CD14-positive monocyte (primary cell): ENCODE measurements around the gene SYNE1. TPM values are rescaled to one million over a fixed set of nuclear protein-coding genes. Genes with fewer than 3 reads are reported as not detected.

Experiments
- DNase-seq, 3 donors: peaks; one replicate each; pipeline ENCODE4 v3.0.0-alpha.2; 2011 to 2022
- H2AFZ ChIP-seq: 2 replicates; pipeline ENCODE4 v1.6.0; 2012; ENCODE audit warnings: mild to moderate bottlenecking, low read depth, low read length, inconsistent platforms; ENCODE audit not compliant: insufficient read depth, poor library complexity, severe bottlenecking
- H3K27ac ChIP-seq, 2 donors: 1 replicate in 1 of 2; 2 replicates in 1 of 2; pipeline ENCODE4 v1.5.1; 2012 to 2013; ENCODE audit warnings: low read length in 2 of 2, control low read depth in 1 of 2, inconsistent platforms in 1 of 2, low read depth in 1 of 2, mild to moderate bottlenecking in 1 of 2
- H3K27me3 ChIP-seq, 2 donors: one replicate each; pipeline versions ENCODE4 v1.6.0 to v1.6.1; 2011 to 2013; ENCODE audit warnings: low read length in 2 of 2; ENCODE audit not compliant: control insufficient read depth in 2 of 2, insufficient read depth in 2 of 2
- H3K36me3 ChIP-seq, 2 donors: replicated peaks in 1 of 2; 1 replicate in 1 of 2; 2 replicates in 1 of 2; pipeline versions ENCODE4 v1.5.1 to v1.6.1; 2012 to 2013; ENCODE audit warnings: low read length in 2 of 2, control low read depth in 1 of 2, inconsistent platforms in 1 of 2, mild to moderate bottlenecking in 1 of 2; ENCODE audit not compliant: insufficient read depth in 2 of 2, control insufficient read depth in 1 of 2
- H3K4me1 ChIP-seq, 2 donors: 1 replicate in 1 of 2; 2 replicates in 1 of 2; pipeline versions ENCODE4 v1.5.1 to v1.6.1; 2012 to 2013; ENCODE audit warnings: low read length in 2 of 2, control low read depth in 1 of 2, inconsistent platforms in 1 of 2, mild to moderate bottlenecking in 1 of 2, moderate library complexity in 1 of 2; ENCODE audit not compliant: insufficient read depth in 2 of 2, control insufficient read depth in 1 of 2
- H3K4me2 ChIP-seq: replicated peaks from 2 replicates; pipeline ENCODE3; 2012; ENCODE audit warnings: low read length, moderate library complexity, mild to moderate bottlenecking; ENCODE audit not compliant: poor library complexity, severe bottlenecking; ENCODE audit errors: extremely low read depth
- H3K4me3 ChIP-seq, 3 experiments: fragments of 200-600 bp in 1 of 3; sonication (generic) in 1 of 3; replicated peaks in 1 of 3; 1 replicate in 2 of 3; 2 replicates in 1 of 3; pipeline ENCODE4 v1.5.1; 2011 to 2013; ENCODE audit warnings: low read length in 3 of 3, mild to moderate bottlenecking in 3 of 3, control low read depth in 2 of 3, low read depth in 2 of 3, inconsistent platforms in 1 of 3, moderate library complexity in 1 of 3
- H3K79me2 ChIP-seq: 2 replicates; pipeline ENCODE4 v1.6.0; 2012; ENCODE audit warnings: mild to moderate bottlenecking, control low read depth, inconsistent platforms, low read length, moderate library complexity; ENCODE audit not compliant: insufficient read depth
- H3K9ac ChIP-seq: 2 replicates; pipeline ENCODE4 v1.6.0; 2017; ENCODE audit warnings: low read length, mild to moderate bottlenecking; ENCODE audit not compliant: insufficient read depth, poor library complexity, severe bottlenecking
- H3K9me3 ChIP-seq, 2 donors: replicated peaks in 1 of 2; 1 replicate in 1 of 2; 2 replicates in 1 of 2; pipeline versions ENCODE4 v1.5.1 to v1.6.1; 2012 to 2013; ENCODE audit warnings: low read length in 2 of 2, control low read depth in 1 of 2; ENCODE audit not compliant: control insufficient read depth in 1 of 2, insufficient read depth in 1 of 2
- H4K20me1 ChIP-seq: 2 replicates; pipeline ENCODE4 v1.6.0; 2012; ENCODE audit warnings: mild to moderate bottlenecking, low read length, control low read depth, moderate library complexity; ENCODE audit not compliant: insufficient read depth
- H3K27ac Mint-ChIP-seq, 7 donors: one replicate each; pipeline ENCODE4 v1.8.0; 2020; ENCODE audit warnings: mild to moderate bottlenecking in 7 of 7, mixed read lengths in 7 of 7, moderate library complexity in 6 of 7, inconsistent platforms in 2 of 7
- H3K27me3 Mint-ChIP-seq, 3 donors: one replicate each; pipeline ENCODE4 v1.8.0; 2021 to 2022; ENCODE audit warnings: low read depth in 3 of 3, mild to moderate bottlenecking in 3 of 3, mixed read lengths in 3 of 3, moderate library complexity in 3 of 3, inconsistent platforms in 1 of 3
- H3K36me3 Mint-ChIP-seq, 2 donors: one replicate each; pipeline ENCODE4 v1.8.0; 2020; ENCODE audit warnings: mixed read lengths in 2 of 2, inconsistent platforms in 1 of 2, mild to moderate bottlenecking in 1 of 2
- H3K4me1 Mint-ChIP-seq: one replicate; pipeline ENCODE4 v1.8.0; 2020; ENCODE audit warnings: mild to moderate bottlenecking, mixed read lengths
- H3K4me3 Mint-ChIP-seq, 2 donors: one replicate each; pipeline ENCODE4 v1.8.0; 2020; ENCODE audit warnings: mild to moderate bottlenecking in 2 of 2, mixed read lengths in 2 of 2, moderate library complexity in 1 of 2
- H3K9me3 Mint-ChIP-seq, 7 donors: one replicate each; pipeline ENCODE4 v1.8.0; 2020 to 2022; ENCODE audit warnings: mixed read lengths in 7 of 7, mild to moderate bottlenecking in 6 of 7, moderate library complexity in 6 of 7, inconsistent platforms in 2 of 7
- WGBS: methylation state at CpG from one replicate; pipeline ENCODE4 v1.1.5; 2013; ENCODE audit warnings: missing lambda C conversion rate; ENCODE audit not compliant: insufficient coverage; 5-methylcytosine and 5-hydroxymethylcytosine counted together
- intact Hi-C, 2 donors: fragments of 100-400 bp; cut with micrococcal nuclease; formaldehyde crosslinking; loops; one replicate each; pipeline versions ENCODE4 v1.15.0 to v1.15.1; 2023
- polyA plus RNA-seq, 3 donors: library from polyadenylated mRNA; depleted of rRNA in 1 of 3; unstranded in 2 of 3; stranded (reverse) in 1 of 3; fragments of 300-500 nt in 2 of 3; fragments of >200 nt in 1 of 3; fragmentation: Illumina TruSeq in 2 of 3; gene quantifications; 1 replicate in 2 of 3; 2 replicates in 1 of 3; pipeline ENCODE4 v1.2.3, GENCODE V29; 2012 to 2021
- TF ChIP-seq, protein P1 (sequence below): fragments of 200-600 bp; IDR thresholded peaks from one replicate; pipeline ENCODE4 v1.8.0; 2022; ENCODE audit warnings: antibody characterized with exemption, mild to moderate bottlenecking

The SYNE1 gene
- polyA plus RNA-seq, 3 donors: 3.7 to 24.5 (median 8.1) TPM

DNA sequence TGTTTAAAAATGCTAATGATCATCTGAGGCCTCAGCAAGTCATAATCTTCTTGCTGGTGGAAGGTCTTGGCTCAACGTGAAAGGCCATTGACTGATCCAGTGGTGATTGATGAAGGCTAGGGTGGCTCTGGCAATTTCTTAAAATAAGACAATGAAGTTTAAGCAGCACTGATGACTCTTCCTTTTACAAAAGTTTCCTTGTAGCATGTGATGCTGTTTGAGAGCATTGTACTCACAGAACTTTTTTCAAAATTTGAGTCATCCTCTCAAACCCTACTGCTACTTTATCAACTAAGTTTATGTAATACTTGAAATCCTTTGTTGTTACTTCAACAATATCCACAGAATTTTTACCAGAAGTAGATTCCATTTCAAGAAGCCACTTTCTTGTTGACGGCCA lies 447.4 kb downstream of the SYNE1 start:
- 100% methylated on average over 2 of the region's 2 CpGs for WGBS
- DNase-seq: no peak
- intact Hi-C loops: no loop called here
- no peak overlapping the region for H3K9ac ChIP-seq
- Mint-ChIP-seq H3K36me3 (peaks cover 23 to 26% of the 10 kb centered on the region in 2 donors), H3K4me3 (no peak overlapping the region), H3K27ac (no peak overlapping the region), H3K4me1 (no peaks in the 10 kb centered on the region), H3K9me3 (peaks cover 0 to 13% (median 9%) of the 10 kb centered on the region in 7 donors), H3K27me3 (peaks cover 0 to 2% (median 0%) of the 10 kb centered on the region in 3 donors)
- H3K79me2 ChIP-seq: no peaks in the 10 kb centered on the region
- no peak overlapping the region for H3K4me2 ChIP-seq
- no peaks in the 10 kb centered on the region for H3K27me3 ChIP-seq
- peaks cover 0 to 8% of the 10 kb centered on the region in 2 donors for H3K9me3 ChIP-seq
- no peak overlapping the region for H3K27ac ChIP-seq
- H3K4me1 ChIP-seq: no peaks in the 10 kb centered on the region
- H4K20me1 ChIP-seq: no peaks in the 10 kb centered on the region
- H2AFZ ChIP-seq: no peak overlapping the region
- TF ChIP-seq, protein P1, sequence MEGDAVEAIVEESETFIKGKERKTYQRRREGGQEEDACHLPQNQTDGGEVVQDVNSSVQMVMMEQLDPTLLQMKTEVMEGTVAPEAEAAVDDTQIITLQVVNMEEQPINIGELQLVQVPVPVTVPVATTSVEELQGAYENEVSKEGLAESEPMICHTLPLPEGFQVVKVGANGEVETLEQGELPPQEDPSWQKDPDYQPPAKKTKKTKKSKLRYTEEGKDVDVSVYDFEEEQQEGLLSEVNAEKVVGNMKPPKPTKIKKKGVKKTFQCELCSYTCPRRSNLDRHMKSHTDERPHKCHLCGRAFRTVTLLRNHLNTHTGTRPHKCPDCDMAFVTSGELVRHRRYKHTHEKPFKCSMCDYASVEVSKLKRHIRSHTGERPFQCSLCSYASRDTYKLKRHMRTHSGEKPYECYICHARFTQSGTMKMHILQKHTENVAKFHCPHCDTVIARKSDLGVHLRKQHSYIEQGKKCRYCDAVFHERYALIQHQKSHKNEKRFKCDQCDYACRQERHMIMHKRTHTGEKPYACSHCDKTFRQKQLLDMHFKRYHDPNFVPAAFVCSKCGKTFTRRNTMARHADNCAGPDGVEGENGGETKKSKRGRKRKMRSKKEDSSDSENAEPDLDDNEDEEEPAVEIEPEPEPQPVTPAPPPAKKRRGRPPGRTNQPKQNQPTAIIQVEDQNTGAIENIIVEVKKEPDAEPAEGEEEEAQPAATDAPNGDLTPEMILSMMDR: no peak
- no peak overlapping the region for H3K4me3 ChIP-seq
- H3K36me3 ChIP-seq: peaks cover 4 to 12% of the 10 kb centered on the region in 2 donors

DNA sequence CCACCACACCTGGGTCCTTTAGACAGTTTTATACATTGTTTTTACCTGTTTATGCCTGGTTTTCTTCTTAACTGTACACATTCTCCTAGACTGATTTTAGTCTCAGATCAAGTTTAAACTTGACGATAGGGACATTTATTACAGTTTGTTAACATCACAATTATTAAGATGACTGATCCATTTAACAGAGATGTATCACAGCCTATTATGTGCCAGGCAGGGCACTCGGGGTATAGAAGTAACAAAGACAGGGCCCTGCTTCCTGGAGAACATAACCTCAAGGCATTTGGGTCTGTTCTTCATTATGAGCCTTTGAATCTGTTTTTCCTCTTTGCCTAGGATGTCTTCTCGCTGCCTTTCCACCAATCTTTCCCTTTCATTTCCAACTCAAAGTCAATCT lies 449.2 kb downstream of the SYNE1 start:
- H4K20me1 ChIP-seq: no peaks in the 10 kb centered on the region
- peaks cover 4 to 16% of the 10 kb centered on the region in 2 donors for H3K36me3 ChIP-seq
- H3K9ac ChIP-seq: no peak overlapping the region
- H3K9me3 Mint-ChIP-seq: peaks cover 0 to 4% (median 3%) of the 10 kb centered on the region in 7 donors
- no peak overlapping the region for H3K27ac ChIP-seq
- no peak overlapping the region for H3K4me3 ChIP-seq
- H3K9me3 ChIP-seq: no peaks in the 10 kb centered on the region
- H3K27ac Mint-ChIP-seq: no peak overlapping the region
- no peaks in the 10 kb centered on the region for H3K79me2 ChIP-seq
- H3K4me1 ChIP-seq: no peaks in the 10 kb centered on the region
- no peaks in the 10 kb centered on the region for H3K4me1 Mint-ChIP-seq
- H3K4me2 ChIP-seq: no peak overlapping the region
- TF ChIP-seq, protein P1: no peak
- H3K27me3 Mint-ChIP-seq: peaks cover 0 to 2% (median 0%) of the 10 kb centered on the region in 3 donors
- H3K4me3 Mint-ChIP-seq: no peak overlapping the region
- H3K27me3 ChIP-seq: no peaks in the 10 kb centered on the region
- H2AFZ ChIP-seq: no peak overlapping the region
- intact Hi-C loops: no loop called here
- H3K36me3 Mint-ChIP-seq: peaks cover 26% of the 10 kb centered on the region in 2 donors
- WGBS: 100% methylated on average over 2 of the region's 3 CpGs
- DNase-seq: no peak
